Stomach (tissue), 4 donors: Measurements from ENCODE around the gene LILRA2.

Source experiments
- POLR2A ChIP-seq, 4 donors: fragments of 450-650 bp; IDR thresholded peaks; one replicate each; pipeline ENCODE4 v1.6.1; 2016; ENCODE audit warnings: antibody characterized with exemption in 4 of 4, control low read depth in 2 of 4, mild to moderate bottlenecking in 1 of 4, moderate library complexity in 1 of 4
- TF ChIP-seq, protein P1 (sequence below), 7 experiments: fragments of 450-650 bp in 4 of 7; fragments of 200-600 bp in 3 of 7; sonication (generic) in 3 of 7; IDR thresholded peaks; one replicate each; pipeline ENCODE4 v1.5.1; 2016 to 2019; ENCODE audit warnings: antibody characterized with exemption in 7 of 7, control low read depth in 2 of 7, mild to moderate bottlenecking in 1 of 7

DNA sequence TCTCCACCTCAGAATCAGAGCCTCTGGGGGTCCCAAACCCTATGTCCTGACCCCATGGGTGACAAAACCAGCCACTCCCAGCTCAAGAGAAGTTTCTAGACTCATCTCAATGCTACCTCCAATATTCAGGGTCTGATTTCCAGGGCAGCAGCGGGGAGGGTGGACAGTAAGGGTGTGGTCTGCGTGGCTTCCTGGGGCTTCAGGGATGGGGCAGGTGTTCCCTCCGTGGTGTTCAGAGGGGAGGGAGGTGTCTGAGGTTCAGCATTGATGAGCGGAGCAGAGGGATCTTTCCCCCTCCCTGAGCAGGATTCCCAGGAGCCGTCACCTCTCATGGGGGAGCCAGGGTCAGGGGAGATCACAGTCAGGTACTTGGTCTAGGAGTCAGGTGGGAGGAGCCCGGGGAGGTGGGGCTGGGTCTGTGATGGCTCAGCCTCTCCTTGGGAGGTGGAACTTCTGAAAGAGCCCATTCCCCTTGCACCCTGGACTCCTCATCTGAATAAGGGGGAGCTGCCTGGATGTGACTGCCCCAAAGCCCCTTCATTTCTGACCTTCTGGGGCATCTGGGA, 2.9 kb downstream of the LILRA2 start:
- TF ChIP-seq, protein P1, sequence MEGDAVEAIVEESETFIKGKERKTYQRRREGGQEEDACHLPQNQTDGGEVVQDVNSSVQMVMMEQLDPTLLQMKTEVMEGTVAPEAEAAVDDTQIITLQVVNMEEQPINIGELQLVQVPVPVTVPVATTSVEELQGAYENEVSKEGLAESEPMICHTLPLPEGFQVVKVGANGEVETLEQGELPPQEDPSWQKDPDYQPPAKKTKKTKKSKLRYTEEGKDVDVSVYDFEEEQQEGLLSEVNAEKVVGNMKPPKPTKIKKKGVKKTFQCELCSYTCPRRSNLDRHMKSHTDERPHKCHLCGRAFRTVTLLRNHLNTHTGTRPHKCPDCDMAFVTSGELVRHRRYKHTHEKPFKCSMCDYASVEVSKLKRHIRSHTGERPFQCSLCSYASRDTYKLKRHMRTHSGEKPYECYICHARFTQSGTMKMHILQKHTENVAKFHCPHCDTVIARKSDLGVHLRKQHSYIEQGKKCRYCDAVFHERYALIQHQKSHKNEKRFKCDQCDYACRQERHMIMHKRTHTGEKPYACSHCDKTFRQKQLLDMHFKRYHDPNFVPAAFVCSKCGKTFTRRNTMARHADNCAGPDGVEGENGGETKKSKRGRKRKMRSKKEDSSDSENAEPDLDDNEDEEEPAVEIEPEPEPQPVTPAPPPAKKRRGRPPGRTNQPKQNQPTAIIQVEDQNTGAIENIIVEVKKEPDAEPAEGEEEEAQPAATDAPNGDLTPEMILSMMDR (IDR thresholded peaks at IDR 0.05): no peak
- no peak for TF ChIP-seq POLR2A (IDR thresholded peaks at IDR 0.05)
